Activated CD8-positive, alpha-beta memory T cell treated with anti-CD3 and anti-CD28 coated beads for 24 hours (primary cell): Measurements from ENCODE around the gene FAM13C.
"Not testable (repeated sequence)": the region's sequence is repeated elsewhere in the genome, so short reads cannot be mapped to it uniquely, and the experiment has no call there.

Experiments
- DNase-seq: peaks from one replicate; pipeline ENCODE4 v3.0.0-alpha.2; 2020

The FAM13C gene

GRCh38 chr10:59271160-59271559, 91.2 kb downstream of the FAM13C start:
- no peak for DNase-seq

- DNase-seq = no peak
Measured at GRCh38 chr10:59270492-59270891, 91.9 kb downstream of the FAM13C start.

- DNase-seq = no peak
Measured at GRCh38 chr10:59269651-59270050, 92.7 kb downstream of the FAM13C start.

- no peak for DNase-seq
Measured at GRCh38 chr10:59268460-59268859, 93.9 kb downstream of the FAM13C start.

GRCh38 chr10:59266321-59266720, 96.0 kb downstream of the FAM13C start:
- no peak for DNase-seq

- DNase-seq = no peak
Measured at GRCh38 chr10:59265141-59265540, 97.2 kb downstream of the FAM13C start.

GRCh38 chr10:59258890-59259289, 103.5 kb downstream of the FAM13C start:
- DNase-seq = no peak

- no peak for DNase-seq
Measured at GRCh38 chr10:59257224-59257623, 105.1 kb downstream of the FAM13C start.

GRCh38 chr10:59255463-59255862, 106.9 kb downstream of the FAM13C start:
- DNase-seq = no peak

- no peak for DNase-seq
Measured at GRCh38 chr10:59252491-59252890, 109.9 kb downstream of the FAM13C start.

GRCh38 chr10:59245686-59246085, 116.7 kb downstream of the FAM13C start:
- no peak for DNase-seq

- DNase-seq = no peak
Measured at GRCh38 chr10:59244871-59245270, 117.5 kb downstream of the FAM13C start.

GRCh38 chr10:59243611-59244195, 118.6 kb downstream of the FAM13C start:
- DNase-seq = no peak

GRCh38 chr10:59242991-59243390, 119.4 kb downstream of the FAM13C start:
- DNase-seq = no peak

GRCh38 chr10:59242057-59242456, 120.3 kb downstream of the FAM13C start:
- no peak for DNase-seq

- no peak for DNase-seq
Measured at GRCh38 chr10:59240582-59241183, 121.7 kb downstream of the FAM13C start.

GRCh38 chr10:59239108-59239507, 123.2 kb downstream of the FAM13C start:
- DNase-seq = not testable (repeated sequence)

GRCh38 chr10:59237775-59238174, 124.6 kb downstream of the FAM13C start:
- no peak for DNase-seq

GRCh38 chr10:59236064-59236697, 126.2 kb downstream of the FAM13C start:
- no peak for DNase-seq

GRCh38 chr10:59234816-59235429, 127.4 kb downstream of the FAM13C start:
- DNase-seq = no peak

GRCh38 chr10:59234194-59234593, 128.2 kb downstream of the FAM13C start:
- no peak for DNase-seq

- DNase-seq = no peak
Measured at GRCh38 chr10:59229441-59229840, 132.9 kb downstream of the FAM13C start.

GRCh38 chr10:59227136-59227673, 135.1 kb downstream of the FAM13C start:
- DNase-seq = no peak

- DNase-seq = no peak
Measured at GRCh38 chr10:59225211-59225610, 137.1 kb downstream of the FAM13C start.
